Activated naive CD8-positive, alpha-beta T cell treated with anti-CD3 and anti-CD28 coated beads, Interleukin-2, amount 50 U/mL, for 16 hours (primary cell): ENCODE results near the gene UBE2H.

ENCODE experiments used
- DNase-seq: peaks from one replicate; pipeline ENCODE4 v3.0.0-alpha.2; 2020; ENCODE audit warnings: low read depth, low spot score

UBE2H gene

GRCh38 chr7:129950191-129950932, 2.4 kb downstream of the UBE2H start:
- no peak for DNase-seq

- no peak for DNase-seq
Measured at GRCh38 chr7:129949292-129950133, 3.2 kb downstream of the UBE2H start.

DNA sequence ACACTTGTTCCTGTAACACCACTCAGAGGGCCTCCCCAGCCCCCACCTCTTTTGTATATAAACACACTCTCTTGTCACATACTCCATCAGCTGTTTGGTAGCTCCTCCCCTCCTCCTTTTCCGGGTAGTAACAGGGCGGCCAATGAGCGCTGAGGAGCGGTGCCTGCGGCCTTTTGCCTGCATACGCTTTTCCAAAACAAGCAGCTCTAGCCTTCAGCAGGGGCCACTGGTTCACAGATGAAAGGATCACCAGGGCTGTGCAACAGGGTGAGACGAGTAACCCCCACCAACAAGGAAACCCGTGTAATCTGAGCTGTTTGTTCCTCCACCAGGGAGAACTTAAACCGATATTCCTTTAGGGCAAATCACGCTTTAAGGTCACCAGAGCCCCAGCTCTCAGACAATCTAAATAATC, 3.9 kb downstream of the UBE2H start:
- DNase-seq: peak; percentile 47

- DNase-seq: no peak
Measured at GRCh38 chr7:129948338-129948737, 4.4 kb downstream of the UBE2H start.

- no peak for DNase-seq
Measured at GRCh38 chr7:129947701-129948100, 5.1 kb downstream of the UBE2H start.

GRCh38 chr7:129947049-129947448, 5.7 kb downstream of the UBE2H start:
- no peak for DNase-seq

- DNase-seq: no peak
Measured at GRCh38 chr7:129946282-129946681, 6.5 kb downstream of the UBE2H start.

DNA sequence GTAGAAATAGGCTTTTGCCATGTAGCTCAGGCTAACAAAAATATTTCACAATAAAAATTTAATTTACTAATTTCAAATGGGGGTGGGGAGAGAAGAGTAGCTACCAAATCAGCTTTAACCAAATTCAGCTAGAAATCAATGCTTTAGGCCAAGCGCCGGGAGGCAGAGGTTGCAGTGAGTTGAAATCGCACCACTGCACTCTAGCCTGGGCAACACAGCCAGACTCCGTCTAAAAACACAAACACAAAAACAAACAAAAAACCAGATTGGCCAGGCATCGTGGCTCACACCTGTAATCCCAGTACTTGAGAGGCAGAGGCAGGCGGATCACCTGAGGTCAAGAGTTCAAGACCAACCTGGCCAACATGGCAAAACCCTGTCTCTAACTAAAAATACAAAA, 9.4 kb downstream of the UBE2H start:
- no peak for DNase-seq

DNA sequence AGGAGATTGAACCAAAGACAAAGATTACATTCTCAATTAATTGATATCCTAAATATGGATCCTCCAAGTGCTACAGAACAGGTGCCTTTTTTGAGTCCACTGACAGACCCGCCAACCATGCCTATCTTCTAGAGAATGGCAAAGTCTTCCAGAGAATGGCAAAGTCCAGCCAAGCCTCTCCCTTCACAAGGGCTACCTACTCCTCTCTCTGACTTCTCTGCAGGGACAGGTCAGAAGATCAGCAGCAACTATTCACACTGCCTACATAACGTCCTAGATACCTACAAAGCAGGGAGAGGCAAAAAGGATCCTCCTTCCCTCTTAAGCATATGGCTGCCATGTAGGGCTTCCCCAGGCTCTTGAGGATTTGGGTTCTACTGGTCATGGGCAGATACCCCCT, 12.4 kb downstream of the UBE2H start:
- DNase-seq: no peak

DNA sequence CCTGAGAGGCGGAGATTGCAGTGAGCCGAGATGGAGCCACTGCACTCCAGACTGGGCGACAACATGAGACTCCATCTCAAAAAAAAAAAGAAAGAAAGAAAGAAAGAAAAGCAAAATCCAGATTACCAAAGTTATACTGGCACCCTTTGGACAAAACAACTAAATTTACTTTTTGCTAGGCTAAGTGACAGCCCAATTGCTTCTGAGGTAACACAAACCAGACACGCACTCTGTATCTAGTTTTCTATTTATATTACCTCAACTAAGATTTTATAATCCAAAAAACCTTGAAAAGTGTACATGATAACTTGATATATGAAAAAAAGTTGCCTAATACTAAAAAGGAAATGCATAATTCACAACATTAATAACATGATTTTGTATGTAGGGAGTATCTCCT, 12.9 kb downstream of the UBE2H start:
- DNase-seq: no peak

- no peak for DNase-seq
Measured at GRCh38 chr7:129933627-129934026, 19.1 kb downstream of the UBE2H start.

DNA sequence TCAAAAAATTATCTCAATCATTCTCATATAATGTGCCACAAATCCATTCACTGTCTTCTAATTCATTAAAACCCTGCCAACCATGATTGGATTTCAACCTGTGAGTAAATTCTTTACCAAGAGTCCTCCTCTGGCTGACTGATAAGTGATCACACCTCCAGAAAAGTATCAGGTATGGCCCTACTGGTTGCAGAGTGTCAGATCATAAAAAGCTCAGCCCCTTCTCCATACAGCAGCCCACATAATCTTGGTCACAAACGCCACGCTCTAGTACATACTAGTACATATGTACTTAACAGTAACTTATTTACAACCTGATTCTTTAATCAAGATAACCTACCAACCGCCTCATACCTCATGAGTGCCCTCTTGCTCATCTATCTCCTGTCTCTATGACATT, 26.1 kb downstream of the UBE2H start:
- DNase-seq: no peak

GRCh38 chr7:129925416-129926002, 27.3 kb downstream of the UBE2H start:
- DNase-seq: no peak

- no peak for DNase-seq
Measured at GRCh38 chr7:129924602-129925001, 28.2 kb downstream of the UBE2H start.

DNA sequence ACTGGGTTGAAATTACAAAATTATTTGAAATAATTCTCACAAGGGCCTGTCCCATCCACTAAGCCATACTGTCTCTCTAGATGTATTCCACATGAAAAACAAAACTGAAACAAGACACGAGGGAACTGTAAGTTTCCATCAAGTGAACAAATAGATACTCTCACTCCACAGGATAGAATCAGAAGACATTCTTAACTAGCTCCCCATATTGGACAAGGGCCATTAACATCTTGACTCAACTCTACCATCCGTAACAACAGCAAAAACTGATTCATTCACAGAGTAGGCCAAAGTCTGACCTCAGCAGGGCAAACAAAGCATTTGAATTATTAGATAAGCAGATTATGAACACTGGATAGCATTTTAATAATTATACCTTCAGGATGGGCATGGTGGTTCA, 29.1 kb downstream of the UBE2H start:
- no peak for DNase-seq

GRCh38 chr7:129919492-129919891, 33.3 kb downstream of the UBE2H start:
- no peak for DNase-seq

DNA sequence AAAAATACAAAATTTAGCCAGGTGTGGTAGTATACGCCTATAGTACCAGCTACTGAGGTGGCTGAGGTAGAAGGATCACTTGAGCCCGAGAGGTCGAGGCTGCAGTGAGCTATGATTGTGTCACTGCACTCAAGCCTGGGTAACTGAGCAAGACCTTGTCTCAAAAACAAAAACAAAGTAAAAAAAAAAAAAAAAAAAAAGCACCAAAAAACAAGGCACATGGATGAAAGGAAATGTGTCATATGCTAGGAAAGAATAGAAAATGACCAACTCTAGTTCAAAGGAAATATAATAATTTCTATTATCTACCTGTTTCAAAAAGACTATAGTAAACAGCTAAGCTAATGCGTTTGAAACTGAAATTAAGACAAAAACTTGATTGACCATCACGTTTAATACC, 33.8 kb downstream of the UBE2H start:
- no peak for DNase-seq

- DNase-seq: no peak
Measured at GRCh38 chr7:129917934-129918333, 34.8 kb downstream of the UBE2H start.

- no peak for DNase-seq
Measured at GRCh38 chr7:129914536-129915272, 38.1 kb downstream of the UBE2H start.

DNA sequence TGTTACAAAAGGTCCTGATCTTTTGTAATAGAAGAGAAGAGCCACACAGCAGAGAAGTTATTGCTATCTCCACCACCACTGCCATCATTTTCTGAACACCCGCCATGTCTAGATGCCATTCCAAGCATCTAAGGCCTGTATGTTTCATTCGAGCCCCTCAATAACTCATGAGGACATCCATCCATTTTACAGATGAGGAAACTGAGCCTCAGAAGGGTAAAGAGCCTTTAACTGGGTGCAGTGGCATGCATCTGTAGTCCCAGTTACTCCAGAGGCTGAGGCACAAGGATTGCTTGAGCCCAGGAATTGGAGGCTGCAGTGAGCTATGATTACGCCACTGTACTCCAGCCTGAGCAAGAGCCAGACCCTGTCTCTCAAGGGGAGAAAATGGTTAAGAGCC, 39.3 kb downstream of the UBE2H start:
- no peak for DNase-seq

GRCh38 chr7:129911790-129912189, 41.0 kb downstream of the UBE2H start:
- DNase-seq: no peak

DNA sequence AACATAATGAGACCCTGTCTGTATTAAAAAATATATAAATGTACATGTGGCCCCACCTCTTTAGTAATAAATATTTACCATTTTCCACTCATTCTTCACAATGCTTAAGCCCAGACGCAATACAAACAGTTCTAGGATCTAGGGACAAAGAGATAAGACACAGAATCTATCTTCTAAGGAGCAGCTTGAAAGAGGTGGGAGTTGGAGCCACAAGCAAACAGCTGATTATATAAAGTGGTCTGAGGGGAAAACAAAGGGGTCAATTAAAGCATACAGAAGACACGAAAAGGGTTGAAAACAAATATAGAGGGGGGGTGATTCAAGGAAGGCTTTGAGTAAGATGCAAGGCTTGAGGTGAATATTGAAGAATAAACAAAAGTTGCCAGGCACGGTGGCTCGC, 43.1 kb downstream of the UBE2H start:
- DNase-seq: no peak
